Skin of body (tissue), 2 donors: ENCODE results near the gene TMEM204. TPM values are rescaled to one million over a fixed set of nuclear protein-coding genes. Genes with fewer than 3 reads are reported as not detected.
"Not testable (repeated sequence)": the region's sequence is repeated elsewhere in the genome, so short reads cannot be mapped to it uniquely, and the experiment has no call there.

ENCODE experiments used
- DNase-seq: peaks from one replicate; lab custom pipeline; 2025; lab: John Stamatoyannopoulos, UW
- total RNA-seq: library from RNA; depleted of rRNA; stranded (reverse); fragments of >200 nt; gene quantifications from one replicate; pipeline ENCODE4 v1.2.3, GENCODE V29; 2014

Gene TMEM204
- total RNA-seq, 1 donor from 2014 or later, result 6.2 TPM

DNA sequence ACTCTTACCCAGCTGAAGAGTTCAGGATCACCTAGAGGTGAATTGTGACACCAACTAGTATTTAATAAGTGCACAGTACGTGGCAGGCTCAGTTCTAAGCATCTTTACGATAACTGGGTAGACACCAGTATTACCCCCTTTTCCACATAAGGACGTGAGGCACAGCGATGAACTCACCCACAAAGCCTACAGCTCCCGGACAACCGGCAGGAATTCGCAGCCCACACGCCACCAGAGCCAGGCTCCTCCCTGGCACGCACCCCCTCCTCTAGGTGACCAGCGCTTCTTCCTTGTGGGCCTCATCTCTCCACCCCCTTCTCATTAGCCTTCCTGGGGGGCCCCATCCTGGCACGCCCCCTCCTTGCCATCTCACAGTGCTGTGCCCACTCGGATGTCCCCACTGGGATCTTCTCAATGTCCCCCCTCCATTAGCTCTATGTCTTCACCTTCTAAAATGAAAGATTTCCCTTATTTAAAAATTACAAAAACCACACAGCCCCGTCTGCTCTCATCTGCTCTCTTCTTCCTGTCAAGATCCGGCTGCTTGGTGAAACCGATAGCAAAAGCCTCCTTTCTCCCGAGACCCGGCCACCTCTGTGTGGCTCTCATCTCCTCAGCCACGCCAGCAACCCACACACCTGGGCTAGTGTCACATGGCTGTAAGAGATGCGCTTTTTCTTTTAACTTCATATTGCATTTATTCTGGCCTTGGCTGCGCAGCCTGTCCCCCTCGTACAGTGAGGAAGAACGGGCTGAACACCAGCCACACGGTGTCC lies 57.7 kb downstream of the TMEM204 start:
- no peak for DNase-seq

DNA sequence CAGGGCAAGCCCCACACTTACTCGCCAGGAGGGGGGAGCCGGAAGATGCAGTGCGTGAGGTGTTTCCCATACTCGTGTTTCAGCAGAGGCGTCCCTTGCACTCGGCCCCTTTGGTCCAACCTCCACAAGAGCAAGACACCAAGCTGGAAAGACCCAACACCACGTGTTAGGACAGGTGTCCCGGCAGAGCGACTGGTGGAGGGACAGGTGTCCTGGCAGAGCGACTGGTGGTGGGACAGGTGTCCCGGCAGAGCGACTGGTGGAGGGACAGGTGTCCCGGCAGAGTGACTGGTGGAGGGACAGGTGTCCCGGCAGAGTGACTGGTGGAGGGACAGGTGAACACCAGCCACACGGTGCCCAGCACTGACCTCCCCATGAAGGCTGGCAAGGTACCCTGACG lies 59.0 kb downstream of the TMEM204 start:
- DNase-seq, result no peak

DNA sequence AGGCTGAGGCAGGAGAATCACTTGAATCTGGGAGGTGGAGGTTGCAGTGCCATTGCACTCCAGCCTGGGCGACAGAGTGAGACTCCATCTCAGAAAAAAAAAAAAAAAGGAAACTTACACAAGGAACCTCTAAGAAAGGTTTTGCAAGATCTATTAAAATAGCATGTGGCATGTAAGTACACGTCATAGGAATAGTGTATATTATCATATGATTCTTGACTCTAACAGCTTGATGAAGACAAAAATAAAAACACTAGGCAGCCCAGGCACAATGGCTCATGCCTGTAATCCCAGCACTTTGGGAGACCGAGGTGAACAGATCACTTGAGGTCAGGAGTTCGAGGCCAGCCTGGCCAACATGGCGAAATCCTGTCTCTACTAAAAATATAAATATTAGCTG lies 62.0 kb downstream of the TMEM204 start:
- DNase-seq, result not testable (repeated sequence)

DNA sequence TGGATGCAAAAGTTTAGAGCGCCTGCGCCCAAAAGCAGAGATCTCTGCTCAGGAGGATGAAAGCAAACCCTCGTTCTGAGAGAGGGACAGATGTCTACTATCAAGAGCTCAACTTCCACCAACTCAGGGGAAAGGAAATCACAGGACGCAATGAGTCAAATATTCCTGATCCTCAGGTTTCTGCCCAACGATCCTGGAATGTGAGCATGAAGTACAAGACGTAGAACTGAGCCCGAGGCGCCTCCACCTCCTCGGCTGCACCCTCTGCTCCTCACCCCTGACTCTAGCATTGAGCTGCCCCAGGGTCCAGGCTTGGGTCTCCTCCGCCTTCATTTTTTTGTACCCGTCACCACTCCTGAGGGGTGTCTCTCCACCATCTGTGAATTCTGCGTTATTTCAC lies 63.0 kb downstream of the TMEM204 start:
- no peak for DNase-seq

DNA sequence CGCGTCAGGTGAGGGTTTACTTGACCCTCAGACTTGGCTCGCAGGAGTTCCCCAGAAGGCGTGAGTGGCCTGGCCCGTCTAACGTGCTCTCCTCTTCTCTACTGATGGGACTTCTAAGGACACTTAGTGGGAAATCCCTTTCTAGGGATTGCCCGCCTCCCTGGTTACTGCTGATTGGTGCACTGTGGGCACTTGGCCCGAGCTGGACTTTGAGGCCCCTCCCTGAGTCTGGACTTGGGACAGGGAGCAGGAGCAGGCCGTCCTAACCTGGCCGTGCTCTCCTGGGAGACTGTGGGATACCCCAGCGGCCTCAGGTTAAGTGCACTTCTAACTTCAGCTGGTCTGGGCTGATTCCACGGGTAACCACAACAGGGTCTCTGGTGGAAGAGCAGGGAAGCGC lies 63.7 kb downstream of the TMEM204 start:
- no peak for DNase-seq

DNA sequence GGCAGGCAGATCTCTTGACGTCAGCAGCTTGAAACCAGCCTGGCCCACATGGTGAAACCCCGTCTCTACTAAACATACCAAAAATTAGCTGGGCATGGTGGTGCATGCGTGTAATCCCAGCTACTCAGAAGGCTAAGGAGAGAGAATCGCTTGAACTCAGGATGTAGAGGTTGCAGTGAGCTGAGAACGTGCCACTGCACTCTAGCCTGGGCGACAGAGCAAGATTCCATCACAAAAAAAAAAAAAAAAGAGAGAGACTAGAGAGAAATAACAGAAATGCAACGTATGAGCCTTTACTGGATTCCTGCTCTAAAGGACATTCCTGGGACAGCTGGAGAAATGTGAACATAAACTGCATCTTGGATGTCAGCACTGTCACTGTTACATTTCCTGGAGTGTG lies 67.6 kb downstream of the TMEM204 start:
- no peak for DNase-seq

DNA sequence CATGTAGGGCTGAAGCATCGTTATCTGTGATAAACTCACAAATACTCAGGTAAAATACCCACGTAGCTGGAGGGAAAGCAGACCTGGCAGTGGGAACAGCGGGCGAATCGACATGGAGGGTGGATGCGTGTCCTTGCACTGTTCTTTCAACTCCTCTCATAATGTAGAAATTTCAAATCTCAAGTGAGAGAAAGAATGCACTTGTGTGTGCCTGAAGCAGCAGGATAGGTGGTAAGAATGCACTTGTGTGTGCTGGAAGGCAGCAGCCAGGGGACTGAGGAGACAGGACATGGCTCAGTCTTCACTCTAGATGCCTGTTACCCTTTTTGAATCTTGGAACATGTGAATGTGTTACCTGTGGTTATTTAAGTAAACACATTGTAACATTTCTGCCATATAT lies 68.0 kb downstream of the TMEM204 start:
- no peak for DNase-seq

DNA sequence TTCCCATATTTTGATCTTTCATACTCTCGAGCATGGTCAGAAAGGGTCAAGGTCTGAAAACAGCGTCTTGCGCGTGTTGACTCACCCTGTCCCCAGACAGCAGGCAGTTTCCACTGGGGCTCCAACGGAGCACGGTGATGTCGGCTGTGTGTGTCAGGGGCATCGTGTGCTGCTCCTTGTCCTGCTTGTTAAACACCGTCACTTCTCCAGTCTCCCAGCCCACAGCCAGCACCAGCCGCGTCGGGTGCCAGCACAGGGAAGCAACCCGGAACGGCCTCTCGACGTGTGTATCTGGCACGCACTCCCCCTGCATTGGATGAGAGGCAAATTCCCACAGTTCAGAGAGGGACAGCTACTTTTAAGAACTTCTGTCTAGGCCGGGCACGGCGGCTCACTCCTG lies 68.8 kb downstream of the TMEM204 start:
- DNase-seq, result no peak

Other genes with a start within 250 kb of the TMEM204 start
- gene UBE2I, start 224.0 kb upstream of the TMEM204 start, total RNA-seq, result 44.5 TPM
- 1.2 TPM for gene BAIAP3, start 200.0 kb upstream of the TMEM204 start, total RNA-seq
- 24.6 TPM for gene TSR3, start 181.8 kb upstream of the TMEM204 start, total RNA-seq
- gene GNPTG, start 181.7 kb upstream of the TMEM204 start, total RNA-seq, result 24.6 TPM
- 9.8 TPM for gene UNKL, start 119.0 kb upstream of the TMEM204 start, total RNA-seq
- gene UQCC4, start 112.9 kb upstream of the TMEM204 start, total RNA-seq, result 8.1 TPM
- gene PERCC1, start 102.6 kb upstream of the TMEM204 start, total RNA-seq, result not detected
- 0.49 TPM for gene CCDC154, start 89.1 kb upstream of the TMEM204 start, total RNA-seq
- gene CLCN7, start 58.6 kb upstream of the TMEM204 start, total RNA-seq, result 34.8 TPM
- gene PTX4, start 44.7 kb upstream of the TMEM204 start, total RNA-seq, result 0.10 TPM
- 19.4 TPM for gene TELO2, start 40.3 kb upstream of the TMEM204 start, total RNA-seq
- gene IFT140, start 78.4 kb downstream of the TMEM204 start, total RNA-seq, result 15.9 TPM
- gene CRAMP1, start 78.7 kb downstream of the TMEM204 start, total RNA-seq, result 11.3 TPM
- 26.9 TPM for gene JPT2, start 144.6 kb downstream of the TMEM204 start, total RNA-seq
- gene MAPK8IP3, start 172.5 kb downstream of the TMEM204 start, total RNA-seq, result 46.1 TPM
- 18.1 TPM for gene NME3, start 237.9 kb downstream of the TMEM204 start, total RNA-seq
- 5.5 TPM for gene EME2, start 239.1 kb downstream of the TMEM204 start, total RNA-seq
- 23.5 TPM for gene MRPS34, start 239.5 kb downstream of the TMEM204 start, total RNA-seq
- 32.7 TPM for gene SPSB3, start 248.9 kb downstream of the TMEM204 start, total RNA-seq
- 26.0 TPM for gene NUBP2, start 249.3 kb downstream of the TMEM204 start, total RNA-seq